GM21423 (cell line): ENCODE data around the gene ANKRD12.

ENCODE experiments used
- ATAC-seq: cut with Tn5 transposase; IDR thresholded peaks from one replicate; pipeline ENCODE4 v1.9.1; 2021; ENCODE audit warnings: mild to moderate bottlenecking, moderate library complexity; ENCODE audit not compliant: unreplicated experiment

ANKRD12 gene

GRCh38 chr18:9285604-9286003 lies 149.0 kb downstream of the ANKRD12 start:
- no peak for ATAC-seq

- no peak for ATAC-seq
Observed at GRCh38 chr18:9287036-9287435, 150.5 kb downstream of the ANKRD12 start.

DNA sequence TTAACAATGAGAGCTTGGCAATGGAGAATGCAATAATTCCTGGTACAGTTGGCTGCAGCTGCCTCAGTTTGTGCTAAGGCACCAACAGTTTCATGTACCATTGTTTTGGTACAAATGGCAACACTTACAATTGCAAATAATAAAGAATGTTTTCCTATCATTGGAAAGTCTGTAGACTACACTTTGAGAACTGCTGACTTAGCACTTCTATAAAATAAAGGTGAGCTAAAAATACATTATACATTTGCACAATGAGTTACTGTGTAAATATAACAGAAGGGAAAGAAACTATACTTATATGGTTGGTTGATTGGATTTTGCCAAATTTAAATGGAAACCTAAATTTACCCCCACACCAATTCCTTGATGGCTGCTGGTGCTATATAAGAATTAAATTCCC lies 153.1 kb downstream of the ANKRD12 start:
- no peak for ATAC-seq

DNA sequence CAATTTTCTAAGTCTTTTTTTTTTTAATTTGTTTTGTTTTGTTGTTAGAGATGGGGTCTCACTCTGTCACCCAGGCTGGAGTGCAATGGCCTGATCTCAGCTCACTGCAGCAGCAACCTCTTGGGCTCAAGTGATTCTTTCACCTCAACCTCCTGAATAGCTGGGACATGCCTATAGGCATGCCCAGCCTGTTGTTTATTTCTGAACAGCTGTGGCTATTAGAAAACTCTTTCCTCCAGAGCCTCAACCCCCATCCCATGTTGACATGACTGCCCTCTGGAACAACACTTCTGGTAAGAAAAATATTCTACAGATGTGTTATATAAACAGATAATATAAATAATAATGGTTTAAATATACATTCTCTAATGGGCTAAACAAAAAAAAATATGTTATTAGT lies 153.6 kb downstream of the ANKRD12 start:
- no peak for ATAC-seq

GRCh38 chr18:9292047-9292446 lies 155.5 kb downstream of the ANKRD12 start:
- no peak for ATAC-seq

GRCh38 chr18:9293948-9294347 lies 157.4 kb downstream of the ANKRD12 start:
- no peak for ATAC-seq

- ATAC-seq, result no peak
Observed at GRCh38 chr18:9296233-9297006, 159.8 kb downstream of the ANKRD12 start.

DNA sequence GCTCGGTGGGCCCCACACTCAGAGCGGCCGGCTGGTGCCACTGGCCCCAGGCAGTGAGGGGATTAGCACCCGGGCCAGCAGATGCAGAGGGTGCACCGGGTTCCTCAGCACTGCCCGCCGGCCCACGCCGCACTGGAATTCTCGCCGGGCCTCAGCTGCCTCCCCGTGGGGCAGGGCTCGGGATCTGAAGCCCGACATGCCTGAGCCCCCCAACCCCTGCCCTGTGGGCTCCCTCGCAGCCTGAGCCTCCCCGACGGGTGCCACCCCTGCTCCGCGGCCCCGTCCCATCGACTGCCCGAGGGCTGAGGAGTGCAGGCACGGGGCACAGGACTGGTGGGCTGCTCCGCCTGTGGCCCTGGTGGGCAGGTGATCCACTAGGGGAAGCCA lies 160.4 kb downstream of the ANKRD12 start:
- ATAC-seq, result no peak

DNA sequence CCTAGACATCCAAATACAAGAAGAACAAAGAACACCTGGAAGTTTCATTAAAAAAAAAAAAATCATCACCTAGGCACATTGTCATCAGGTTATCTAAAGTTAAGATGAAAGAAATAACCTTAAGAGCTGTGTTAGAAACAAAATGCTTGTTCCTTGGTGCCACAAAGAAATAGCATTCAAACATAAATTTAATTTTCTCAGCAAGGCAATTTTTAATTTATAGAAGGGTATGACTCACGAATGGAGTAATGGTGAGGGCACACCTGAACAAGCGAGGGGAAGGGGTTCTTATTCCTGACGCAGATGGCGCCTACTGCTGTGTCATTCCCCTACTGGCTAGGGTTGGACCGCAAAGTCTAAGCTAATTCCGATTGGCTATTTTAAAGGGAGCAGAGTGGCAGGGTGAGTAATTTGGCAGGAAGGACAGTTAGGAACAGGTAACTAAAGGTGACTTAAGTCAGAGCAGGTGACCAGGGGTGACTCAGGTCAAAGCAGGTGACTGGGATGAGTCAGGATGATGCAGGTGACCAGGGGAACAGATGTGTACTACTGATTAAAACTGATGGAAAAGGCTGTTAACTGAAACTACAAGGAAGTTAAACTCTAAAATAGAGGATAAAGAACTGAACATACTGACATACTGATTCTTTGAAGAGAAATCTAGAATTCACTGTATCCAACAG lies 167.9 kb downstream of the ANKRD12 start:
- no peak for ATAC-seq

DNA sequence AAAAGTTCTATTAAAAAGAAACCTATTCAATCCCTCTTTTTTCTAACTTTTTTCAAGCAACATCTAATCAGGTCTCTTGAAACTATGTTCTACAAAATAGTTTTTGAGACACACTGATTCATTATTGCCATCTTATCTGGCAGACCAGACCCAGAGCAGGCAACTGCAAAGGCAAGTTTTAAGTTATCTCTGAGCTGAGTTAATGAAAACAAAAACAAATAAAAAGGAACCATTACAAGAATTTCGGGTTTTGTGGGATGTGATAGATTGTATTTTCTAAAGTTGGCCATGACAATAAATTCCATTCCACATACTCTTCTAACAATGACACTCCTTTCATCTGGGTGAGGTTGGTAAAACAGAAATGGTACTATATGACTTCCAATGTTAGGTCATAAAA lies 182.8 kb downstream of the ANKRD12 start:
- ATAC-seq, result no peak

DNA sequence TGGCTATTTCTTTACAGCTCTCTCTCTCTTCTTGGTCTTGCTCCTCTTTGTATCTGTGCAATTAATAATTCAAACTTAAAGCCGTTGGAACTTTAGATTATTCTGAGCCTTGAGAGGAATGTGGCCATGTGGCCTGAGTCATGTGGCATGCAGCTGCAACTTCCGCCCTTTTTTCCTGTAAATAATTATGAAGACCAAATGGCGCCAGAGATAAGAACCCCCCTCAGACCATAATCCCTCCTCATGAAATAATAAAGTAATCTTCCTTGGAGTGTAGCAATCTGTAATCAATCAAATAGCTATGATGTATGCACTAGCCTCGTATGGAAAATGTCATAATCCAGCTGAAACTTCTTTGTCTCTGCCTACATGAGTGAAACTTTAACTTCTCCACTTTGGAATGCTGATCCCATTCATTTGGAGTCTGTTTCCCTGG lies 184.5 kb downstream of the ANKRD12 start:
- ATAC-seq, result no peak

- no peak for ATAC-seq
Observed at GRCh38 chr18:9321736-9322135, 185.2 kb downstream of the ANKRD12 start.

DNA sequence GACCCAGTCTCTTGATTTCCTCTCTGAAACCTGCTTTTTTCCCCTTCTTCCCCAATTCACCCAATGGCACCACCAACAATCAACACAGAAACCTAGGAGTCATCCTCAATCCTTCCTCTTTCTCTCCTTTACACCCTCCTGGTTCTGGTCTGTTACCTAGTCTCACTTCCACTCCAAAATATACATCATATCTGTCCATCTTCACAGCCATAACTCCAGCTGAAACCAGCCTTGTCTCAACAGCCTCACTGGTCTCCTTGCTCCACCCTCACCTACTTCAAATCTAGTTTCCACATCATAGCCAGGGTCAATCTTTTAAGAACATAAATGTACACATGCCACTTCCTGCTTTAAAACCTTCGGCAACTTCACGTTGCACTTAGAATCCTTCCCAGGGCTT lies 186.2 kb downstream of the ANKRD12 start:
- no peak for ATAC-seq

DNA sequence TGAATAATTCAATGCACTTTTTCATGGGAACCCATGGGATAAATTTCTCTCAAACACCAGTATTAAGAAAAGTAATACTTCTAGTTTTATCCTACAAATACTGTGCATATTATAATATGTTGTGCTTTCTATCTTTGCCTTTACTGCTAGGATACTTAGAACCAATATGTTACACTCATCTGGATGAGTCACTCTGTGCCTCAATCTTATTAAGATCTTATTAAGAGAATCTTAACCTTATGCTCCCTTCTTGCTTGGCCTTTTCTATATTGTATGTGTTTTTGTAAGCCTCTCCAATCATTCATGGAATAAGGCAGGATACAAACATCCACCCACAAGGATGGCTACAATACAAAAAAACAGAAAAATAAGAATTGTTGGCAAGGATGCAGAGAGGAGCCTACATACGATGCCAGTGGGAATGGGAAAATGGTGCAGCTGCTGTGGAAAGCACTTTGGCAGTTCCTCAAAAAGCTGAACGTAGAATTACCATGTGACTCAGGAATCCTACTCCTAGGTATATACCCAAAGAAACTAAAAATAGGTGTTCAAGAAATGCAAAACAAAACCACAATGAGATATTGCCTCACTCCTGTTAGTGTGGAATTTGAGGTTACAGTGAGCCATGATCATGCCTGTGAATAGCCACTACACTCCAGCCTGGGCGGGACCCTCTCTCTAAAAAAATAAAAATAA lies 187.3 kb downstream of the ANKRD12 start:
- no peak for ATAC-seq

DNA sequence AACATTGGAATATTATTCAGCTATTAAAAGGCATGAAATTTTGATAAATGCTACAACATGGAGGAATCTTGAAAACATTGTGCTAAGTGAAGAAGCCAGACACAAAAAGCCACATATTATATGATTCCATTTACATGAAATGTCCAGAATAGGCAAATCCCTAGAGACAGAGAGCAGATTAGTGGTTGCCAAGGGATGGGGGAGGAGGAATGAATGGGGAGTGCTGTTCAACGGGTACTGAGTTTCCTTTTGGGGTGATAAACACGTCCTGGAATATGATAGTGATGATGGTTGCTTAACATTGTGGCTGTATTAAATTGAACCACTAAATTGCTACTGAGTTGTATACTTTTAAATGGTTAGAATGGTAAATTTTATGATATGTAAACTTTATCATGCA lies 189.1 kb downstream of the ANKRD12 start:
- no peak for ATAC-seq

DNA sequence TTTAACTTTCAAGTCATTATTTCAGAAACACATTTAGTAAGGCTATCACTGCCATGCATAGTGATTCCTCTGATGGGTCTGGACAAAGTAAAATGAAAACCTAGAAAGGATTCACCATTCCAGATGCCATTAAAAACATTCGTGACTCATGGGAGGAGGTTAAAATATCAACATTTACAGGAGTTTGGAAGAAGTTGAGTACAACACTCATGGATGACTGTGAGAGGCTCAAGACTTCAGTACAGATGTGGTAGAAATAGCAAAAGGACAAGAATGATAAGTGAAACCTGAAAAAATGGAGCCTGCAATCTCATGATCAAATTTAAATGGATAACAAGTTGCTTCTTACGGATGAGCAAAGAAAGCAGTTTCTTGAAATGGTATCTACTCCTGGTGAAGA lies 192.2 kb downstream of the ANKRD12 start:
- ATAC-seq, result no peak

DNA sequence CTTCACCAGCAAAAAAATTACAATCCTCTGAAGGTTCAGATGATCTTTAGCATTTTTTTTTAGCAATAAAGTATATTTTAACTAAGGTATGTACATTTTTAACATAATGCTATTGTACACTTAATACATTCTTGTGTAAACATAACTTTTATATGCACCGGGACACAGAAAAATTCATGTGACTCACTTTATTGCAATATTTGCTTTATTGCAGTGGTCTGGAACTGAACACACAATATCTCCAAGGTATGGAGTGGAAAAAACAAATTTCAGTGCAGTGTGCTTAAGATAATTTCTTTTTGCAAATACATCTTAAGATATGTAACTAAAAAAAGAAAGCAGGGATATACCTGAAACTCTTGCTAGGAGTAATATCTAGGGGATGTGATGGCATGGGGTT lies 192.9 kb downstream of the ANKRD12 start:
- no peak for ATAC-seq

DNA sequence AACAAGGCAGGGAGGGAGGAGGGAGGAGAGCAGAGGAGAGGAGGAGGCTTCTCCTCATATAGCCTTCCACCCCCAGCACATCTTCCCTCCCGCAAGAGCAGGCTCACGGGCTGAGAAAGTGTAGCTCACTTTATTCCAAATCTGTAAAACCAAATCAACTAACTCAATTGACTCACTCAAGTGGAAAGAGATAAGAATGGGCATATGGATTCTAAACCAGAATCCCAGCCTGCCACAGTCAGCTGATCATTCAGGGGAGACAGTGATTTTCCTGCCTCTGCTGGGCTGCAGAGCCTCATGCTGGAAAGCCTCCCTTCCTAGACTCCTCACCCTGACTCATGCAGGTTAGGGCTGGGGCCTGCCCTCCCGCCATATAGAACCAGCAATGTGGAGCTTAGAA lies 193.8 kb downstream of the ANKRD12 start:
- ATAC-seq, result no peak

GRCh38 chr18:9333441-9334328 lies 197.1 kb downstream of the ANKRD12 start:
- peak; percentile 37 for ATAC-seq

DNA sequence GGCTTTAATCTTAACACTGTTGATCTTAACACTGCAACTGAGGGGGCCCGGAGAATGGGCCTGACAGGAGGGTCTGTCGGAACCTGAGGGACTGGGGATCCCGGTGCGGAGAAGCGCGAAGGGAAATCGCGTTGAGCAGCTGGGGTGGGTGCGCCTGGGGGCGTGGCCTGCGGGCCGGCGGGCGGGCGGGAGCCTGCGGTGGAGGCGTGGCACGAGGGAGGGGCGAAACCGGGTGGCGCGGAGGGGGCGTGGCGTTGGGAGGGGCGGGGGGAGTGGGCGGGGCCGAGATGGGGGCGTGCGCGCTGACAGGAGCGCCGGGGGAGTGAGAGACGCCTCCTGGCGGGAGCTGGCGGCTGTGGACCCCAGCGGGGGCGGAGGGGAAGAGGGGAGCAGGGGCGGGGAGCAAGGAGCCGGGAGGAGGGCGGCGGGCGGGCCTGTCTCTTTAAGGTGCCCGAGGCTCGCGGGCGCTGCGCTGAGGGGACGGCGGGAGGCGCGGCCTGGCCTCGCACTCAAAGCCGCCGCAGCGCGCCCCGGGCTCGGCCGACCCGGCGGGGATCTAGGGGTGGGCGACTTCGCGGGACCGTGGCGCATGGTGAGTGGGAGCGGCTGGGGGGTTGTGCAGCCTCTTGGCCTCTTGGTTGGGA lies 197.9 kb downstream of the ANKRD12 start, which contains the start of gene TWSG1:
Gene TWSG1, plus strand, starts transcription at position 445 of the 644 bp plus-strand sequence. CDS start 2,457 bp downstream, outside the sequence.
- peak; percentile 79 for ATAC-seq
